Bronchial epithelial cell (primary cell): ENCODE measurements around the gene SERPINB4. TPM values are rescaled to one million over a fixed set of nuclear protein-coding genes. Genes with fewer than 3 reads are reported as not detected.
A peak's percentile ranks its signal among the peaks of the same experiment; 100 is the strongest.

Experiments used
- DNase-seq: peaks from one replicate; pipeline ENCODE4 v3.0.0-alpha.2; 2010; ENCODE audit warnings: low read depth
- FAIRE-seq: peaks from 2 replicates; lab custom pipeline; 2011; peaks lifted over from hg19 to GRCh38; lab: Jason Lieb, UNC
- H3K27me3 ChIP-seq: 2 replicates; pipeline ENCODE4 v1.5.1; 2011; ENCODE audit warnings: low read length; ENCODE audit not compliant: control insufficient read depth, insufficient read depth
- H3K36me3 ChIP-seq: 2 replicates; pipeline ENCODE4 v1.5.1; 2011; ENCODE audit warnings: low read length; ENCODE audit not compliant: control insufficient read depth, insufficient read depth
- H3K4me3 ChIP-seq: 2 replicates; pipeline ENCODE4 v1.5.1; 2011; ENCODE audit warnings: mild to moderate bottlenecking, low read depth, low read length, control low read depth
- CTCF ChIP-seq: IDR thresholded peaks from 2 replicates; pipeline ENCODE4 v1.5.1; 2011; ENCODE audit warnings: mild to moderate bottlenecking, moderate library complexity, low read length, control low read depth, inconsistent platforms; ENCODE audit not compliant: insufficient read depth, severe bottlenecking
- total RNA-seq: library from RNA; depleted of rRNA; stranded (reverse); fragments of >200 nt; gene quantifications from 2 replicates; pipeline ENCODE4 v1.2.1, GENCODE V29; 2014

The SERPINB4 gene
- total RNA-seq, 1 donor from 2014 or later: 0.26 TPM

GRCh38 chr18:63617049-63617914 is 26.8 kb downstream of the SERPINB4 start:
- DNase-seq (no peak), FAIRE-seq (no peak)
- no peaks in the 10 kb centered on the region for H3K36me3 ChIP-seq
- H3K27me3 ChIP-seq: no peaks in the 10 kb centered on the region
- no peak for TF ChIP-seq CTCF
- no peak overlapping the region for H3K4me3 ChIP-seq

- Histone ChIP-seq H3K27me3 (no peaks in the 10 kb centered on the region), H3K36me3 (no peaks in the 10 kb centered on the region), H3K4me3 (no peak overlapping the region)
- DNase-seq (no peak), FAIRE-seq (no peak)
- no peak for TF ChIP-seq CTCF
Measured at GRCh38 chr18:63613420-63613819, 30.6 kb downstream of the SERPINB4 start.

GRCh38 chr18:63606526-63606925 is 37.5 kb downstream of the SERPINB4 start:
- Histone ChIP-seq H3K27me3 (no peaks in the 10 kb centered on the region), H3K4me3 (no peak overlapping the region), H3K36me3 (no peaks in the 10 kb centered on the region)
- no peak for TF ChIP-seq CTCF
- DNase-seq (no peak), FAIRE-seq (no peak)

GRCh38 chr18:63604791-63605567 is 39.1 kb downstream of the SERPINB4 start:
- H3K4me3 ChIP-seq: no peak overlapping the region
- DNase-seq (peak; percentile 99), FAIRE-seq (peak; percentile 99)
- TF ChIP-seq CTCF: no peak
- no peaks in the 10 kb centered on the region for H3K27me3 ChIP-seq
- H3K36me3 ChIP-seq: no peaks in the 10 kb centered on the region

- no peaks in the 10 kb centered on the region for H3K36me3 ChIP-seq
- FAIRE-seq (no peak), DNase-seq (peak; percentile 91)
- no peak for TF ChIP-seq CTCF
- H3K27me3 ChIP-seq: no peaks in the 10 kb centered on the region
- no peak overlapping the region for H3K4me3 ChIP-seq
Measured at GRCh38 chr18:63603772-63604171, 40.3 kb downstream of the SERPINB4 start.
